Epithelial cell of proximal tubule (primary cell): ENCODE measurements around the gene NPAS3. TPM values are rescaled to one million over a fixed set of nuclear protein-coding genes. Genes with fewer than 3 reads are reported as not detected.

Source experiments
- DNase-seq: peaks from one replicate; pipeline ENCODE4 v3.0.0-alpha.2; 2011; ENCODE audit warnings: low read depth
- H3K4me3 ChIP-seq: 2 replicates; pipeline ENCODE4 v1.5.1; 2011; ENCODE audit warnings: low read depth, mild to moderate bottlenecking, low read length
- total RNA-seq: library from RNA; depleted of rRNA; stranded (reverse); fragments of >200 nt; gene quantifications from 2 replicates; pipeline ENCODE4 v1.2.3, GENCODE V29; 2015
- TF ChIP-seq, protein P1 (sequence below): conservative IDR thresholded peaks from 2 replicates; pipeline ENCODE4 v1.5.1; 2012; ENCODE audit warnings: low read depth, mild to moderate bottlenecking, low read length

Gene NPAS3
- total RNA-seq, 1 donor from 2014 or later, result 0.35 TPM

DNA sequence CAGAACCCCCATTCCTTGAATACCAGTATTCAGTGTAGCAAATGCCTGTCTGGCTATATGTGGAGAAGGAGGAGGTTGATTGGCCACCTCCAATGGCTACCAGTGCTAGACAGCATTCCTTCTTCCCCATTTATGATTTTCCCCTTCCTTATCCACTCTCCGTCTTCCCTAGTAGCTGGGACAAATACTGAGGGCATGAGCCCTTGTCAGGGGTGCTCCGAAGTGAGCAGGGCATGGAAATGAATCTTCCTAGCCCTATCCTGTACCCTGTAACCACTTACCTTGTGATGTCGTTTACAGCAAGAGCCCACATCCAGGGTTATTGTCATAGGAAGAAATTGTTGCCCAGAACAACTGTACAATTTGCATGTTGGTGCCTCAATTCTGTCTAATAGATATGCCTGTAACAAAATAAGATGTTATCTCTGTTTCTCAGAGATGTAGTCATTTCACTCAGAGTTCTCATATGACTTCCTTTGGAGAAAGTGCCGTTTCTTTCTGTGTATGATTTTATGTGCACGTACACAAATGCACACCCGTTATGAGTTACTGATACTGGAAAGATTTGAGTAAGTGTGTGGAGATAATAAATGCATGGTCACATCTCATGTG, 588.5 kb downstream of the NPAS3 start:
- no peak overlapping the region for H3K4me3 ChIP-seq
- TF ChIP-seq, protein P1, sequence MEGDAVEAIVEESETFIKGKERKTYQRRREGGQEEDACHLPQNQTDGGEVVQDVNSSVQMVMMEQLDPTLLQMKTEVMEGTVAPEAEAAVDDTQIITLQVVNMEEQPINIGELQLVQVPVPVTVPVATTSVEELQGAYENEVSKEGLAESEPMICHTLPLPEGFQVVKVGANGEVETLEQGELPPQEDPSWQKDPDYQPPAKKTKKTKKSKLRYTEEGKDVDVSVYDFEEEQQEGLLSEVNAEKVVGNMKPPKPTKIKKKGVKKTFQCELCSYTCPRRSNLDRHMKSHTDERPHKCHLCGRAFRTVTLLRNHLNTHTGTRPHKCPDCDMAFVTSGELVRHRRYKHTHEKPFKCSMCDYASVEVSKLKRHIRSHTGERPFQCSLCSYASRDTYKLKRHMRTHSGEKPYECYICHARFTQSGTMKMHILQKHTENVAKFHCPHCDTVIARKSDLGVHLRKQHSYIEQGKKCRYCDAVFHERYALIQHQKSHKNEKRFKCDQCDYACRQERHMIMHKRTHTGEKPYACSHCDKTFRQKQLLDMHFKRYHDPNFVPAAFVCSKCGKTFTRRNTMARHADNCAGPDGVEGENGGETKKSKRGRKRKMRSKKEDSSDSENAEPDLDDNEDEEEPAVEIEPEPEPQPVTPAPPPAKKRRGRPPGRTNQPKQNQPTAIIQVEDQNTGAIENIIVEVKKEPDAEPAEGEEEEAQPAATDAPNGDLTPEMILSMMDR, result no peak
- DNase-seq, result no peak

DNA sequence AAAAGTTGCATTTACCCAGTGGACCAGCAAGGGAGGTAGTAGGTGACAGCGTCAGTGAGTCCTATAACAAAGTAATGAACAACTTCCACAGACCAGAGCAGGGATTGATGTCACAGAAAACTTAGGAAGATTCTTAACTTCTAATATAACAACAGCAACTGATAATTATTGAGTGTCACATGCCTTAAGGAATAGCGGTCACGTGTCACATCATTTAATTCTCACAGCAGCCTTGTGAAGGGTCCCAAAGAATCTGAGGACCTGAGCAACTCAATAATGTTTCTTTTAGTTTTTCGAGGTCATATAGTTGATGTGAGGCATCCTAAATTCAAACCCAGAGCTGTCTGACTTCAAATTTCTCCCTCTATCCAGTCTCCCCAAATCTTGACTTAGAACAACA, 590.0 kb downstream of the NPAS3 start:
- no peak for DNase-seq
- TF ChIP-seq, protein P1, result no peak
- H3K4me3 ChIP-seq, result no peak overlapping the region

DNA sequence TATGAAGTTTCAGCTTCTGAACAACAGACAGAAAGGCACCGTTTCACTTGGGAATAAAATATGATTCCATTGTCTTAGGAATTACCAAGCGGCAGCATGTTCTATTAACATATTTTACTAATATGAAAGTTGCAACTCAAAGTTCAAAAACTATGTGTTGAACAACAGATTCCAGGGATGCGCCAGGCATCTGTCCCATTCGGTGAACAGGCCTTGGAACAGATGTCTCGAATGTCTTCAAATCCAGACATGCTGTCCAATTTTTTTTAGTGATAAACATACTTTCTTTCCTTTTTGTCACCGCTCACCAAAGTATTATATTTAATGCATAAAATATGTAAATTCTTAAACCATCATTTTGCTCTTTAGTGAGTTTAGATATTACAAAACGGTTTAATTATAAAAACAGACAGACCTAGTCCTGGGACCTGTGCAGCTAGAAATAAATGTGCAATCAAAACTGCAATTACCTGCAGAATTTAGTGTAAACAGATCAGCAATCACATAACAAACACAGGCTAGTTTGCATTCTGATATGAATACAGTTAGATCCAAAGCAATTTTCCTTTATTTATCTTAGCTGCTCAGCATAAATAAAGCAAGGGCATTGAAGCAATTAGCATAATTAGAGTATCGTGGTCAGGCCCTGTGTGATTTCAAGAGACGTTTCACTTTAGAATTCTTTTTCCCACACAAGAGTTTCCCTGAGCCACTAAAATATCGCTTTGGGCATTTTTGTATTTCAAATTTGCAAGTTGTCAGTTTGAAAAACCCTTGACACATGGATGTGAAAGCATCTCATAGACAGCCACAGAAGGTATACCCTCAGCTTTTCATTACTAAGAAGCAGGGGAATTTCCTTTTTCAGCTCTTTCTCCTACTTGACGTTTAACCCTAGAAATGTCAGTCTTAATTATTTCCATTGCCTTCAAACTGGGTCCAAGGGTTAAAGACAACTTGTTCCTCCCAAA, 591.4 kb downstream of the NPAS3 start:
- no peak for DNase-seq
- TF ChIP-seq, protein P1, result no peak
- H3K4me3 ChIP-seq, result no peak overlapping the region

DNA sequence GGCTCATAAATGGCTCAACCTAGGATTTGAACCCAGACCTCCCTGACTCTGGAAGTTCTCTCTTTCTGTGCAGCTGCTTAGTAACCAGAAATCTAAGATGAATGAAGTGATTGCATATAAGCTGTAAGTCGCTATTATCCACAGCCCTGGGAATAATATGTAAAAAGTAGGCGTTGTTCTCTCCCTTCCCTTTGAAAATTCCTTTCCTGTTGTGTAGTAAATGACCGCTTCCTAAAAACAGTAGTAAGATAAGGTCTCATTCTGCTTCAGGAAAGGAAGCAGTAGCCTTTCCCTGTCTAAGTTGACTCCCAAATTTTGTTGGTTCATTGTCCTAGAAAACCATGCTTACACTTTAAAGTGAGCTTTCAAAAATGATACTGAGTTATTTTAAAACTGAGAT, 593.9 kb downstream of the NPAS3 start:
- H3K4me3 ChIP-seq, result no peak overlapping the region
- DNase-seq, result no peak
- TF ChIP-seq, protein P1, result no peak

DNA sequence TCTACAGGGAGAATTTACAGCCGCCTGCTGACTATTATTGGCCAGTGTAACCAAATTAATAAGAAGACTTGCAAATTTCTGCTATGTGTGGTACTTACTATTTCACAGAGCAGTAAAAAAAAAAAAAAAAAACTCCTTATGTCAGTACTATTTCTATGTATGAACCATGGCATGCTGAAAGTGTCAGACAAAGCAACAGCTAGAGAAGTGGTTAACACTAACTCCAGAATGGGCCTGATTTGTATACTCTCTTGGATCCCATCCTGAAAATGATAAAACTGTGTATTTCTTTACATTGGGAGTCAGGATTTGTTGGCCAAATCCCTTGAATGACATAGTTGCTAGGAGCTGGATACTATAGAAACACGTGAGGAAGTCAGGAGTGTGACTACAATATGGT, 595.4 kb downstream of the NPAS3 start:
- H3K4me3 ChIP-seq, result no peak overlapping the region
- no peak for DNase-seq
- TF ChIP-seq, protein P1, result no peak

DNA sequence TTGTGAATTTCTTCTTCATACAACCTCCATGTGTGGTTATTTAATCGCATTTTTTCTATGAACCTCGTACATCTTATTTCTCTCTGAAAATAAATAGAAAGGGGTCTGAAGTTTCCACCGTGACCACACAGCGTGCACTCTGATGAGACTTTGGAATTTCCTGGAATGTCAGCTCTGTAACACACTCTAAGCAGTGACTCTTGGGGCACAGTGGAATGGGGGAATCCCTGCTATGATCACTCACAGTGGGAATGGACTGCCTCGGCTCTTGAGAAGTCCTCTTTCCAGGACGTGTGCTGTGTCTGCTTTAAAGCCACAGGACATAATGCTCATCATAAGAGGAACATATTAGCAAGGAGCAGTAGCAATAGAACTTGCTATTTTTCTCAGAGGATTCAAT, 596.0 kb downstream of the NPAS3 start:
- no peak overlapping the region for H3K4me3 ChIP-seq
- peak; percentile 84 for DNase-seq
- TF ChIP-seq, protein P1, result no peak
